ENCODE results near the gene MIGA1. TPM values are rescaled to one million over a fixed set of nuclear protein-coding genes. Genes with fewer than 3 reads are reported as not detected.

The MIGA1 gene
- total RNA-seq, 1 experiment from 2014 or later, result 19.1 TPM

DNA sequence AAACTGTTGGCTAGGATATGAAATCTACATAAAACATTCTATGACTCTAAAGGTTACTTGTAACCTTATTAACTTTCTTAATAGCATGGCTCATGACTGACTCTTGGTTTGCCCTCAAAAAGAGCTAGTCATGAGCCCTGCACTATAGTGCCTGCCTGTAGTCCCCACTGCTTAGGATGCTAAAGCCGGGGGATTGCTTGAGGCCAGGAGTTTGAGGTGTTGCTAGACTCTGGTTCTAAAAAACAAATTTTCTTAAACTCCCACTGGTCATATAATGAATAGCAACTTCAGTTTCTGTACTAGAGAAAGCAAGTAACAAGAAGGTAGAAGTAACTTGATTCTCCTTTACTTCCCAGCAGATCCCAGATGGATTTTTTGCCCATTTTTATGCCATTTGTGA, 93.2 kb downstream of the MIGA1 start:
- no TSS peak for BruUV-seq (replicated peaks)
- no peak for DNase-seq
- intact Hi-C loops (cut with micrococcal nuclease; ENCODE audit: unreplicated experiment), result no loop called here
- Mint-ChIP-seq H3K36me3 (ENCODE audit: insufficient read depth, unreplicated experiment) (peaks cover 3% of the 10 kb centered on the region), H3K27me3 (ENCODE audit: unreplicated experiment) (no peaks in the 10 kb centered on the region), H3K27ac (ENCODE audit: unreplicated experiment) (no peak overlapping the region), H3K4me3 (ENCODE audit: low read depth, unreplicated experiment) (no peak overlapping the region), H3K4me1 (ENCODE audit: low read depth, unreplicated experiment) (no peaks in the 10 kb centered on the region), H3K9me3 (ENCODE audit: low read depth, unreplicated experiment) (no peaks in the 10 kb centered on the region)
- CTCF ChIA-PET, result no interaction called here
- TF ChIP-seq CTCF (IDR thresholded peaks at IDR 0.05; ENCODE audit: unreplicated experiment), result no peak

DNA sequence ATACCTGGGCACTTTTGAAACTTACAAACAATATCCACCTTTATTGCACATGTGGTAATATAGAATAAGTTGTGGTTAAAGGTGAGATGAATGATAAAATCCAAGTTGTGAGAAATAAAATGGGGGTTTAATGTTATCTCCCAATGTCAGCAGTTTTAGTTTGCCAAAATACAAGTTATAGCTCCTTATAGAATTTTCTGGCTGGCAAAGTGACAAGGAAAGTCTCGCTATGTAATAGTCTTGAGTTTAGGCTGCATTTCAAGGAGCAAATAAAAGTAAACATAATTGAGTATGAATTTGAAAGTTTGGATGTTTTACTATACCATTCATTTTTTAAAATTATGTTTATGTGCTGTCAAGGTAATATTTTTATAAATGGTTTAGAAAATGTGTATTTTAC, 94.0 kb downstream of the MIGA1 start:
- intact Hi-C loops (cut with micrococcal nuclease; ENCODE audit: unreplicated experiment), result no loop called here
- DNase-seq, result no peak
- CTCF ChIA-PET, result interaction anchor here (0.6 kb wide), 1 partner anchor 197 kb away, joined by 3 read pairs; no protein-coding TSS in a partner anchor
- H3K9me3 Mint-ChIP-seq (ENCODE audit: low read depth, unreplicated experiment), result no peaks in the 10 kb centered on the region
- no peak overlapping the region for H3K27ac Mint-ChIP-seq (ENCODE audit: unreplicated experiment)
- no peaks in the 10 kb centered on the region for H3K4me1 Mint-ChIP-seq (ENCODE audit: low read depth, unreplicated experiment)
- no TSS peak for BruUV-seq (replicated peaks)
- H3K27me3 Mint-ChIP-seq (ENCODE audit: unreplicated experiment), result no peaks in the 10 kb centered on the region
- no peak overlapping the region for H3K4me3 Mint-ChIP-seq (ENCODE audit: low read depth, unreplicated experiment)
- peaks cover 3% of the 10 kb centered on the region for H3K36me3 Mint-ChIP-seq (ENCODE audit: insufficient read depth, unreplicated experiment)
- TF ChIP-seq CTCF (IDR thresholded peaks at IDR 0.05; ENCODE audit: unreplicated experiment), result no peak

DNA sequence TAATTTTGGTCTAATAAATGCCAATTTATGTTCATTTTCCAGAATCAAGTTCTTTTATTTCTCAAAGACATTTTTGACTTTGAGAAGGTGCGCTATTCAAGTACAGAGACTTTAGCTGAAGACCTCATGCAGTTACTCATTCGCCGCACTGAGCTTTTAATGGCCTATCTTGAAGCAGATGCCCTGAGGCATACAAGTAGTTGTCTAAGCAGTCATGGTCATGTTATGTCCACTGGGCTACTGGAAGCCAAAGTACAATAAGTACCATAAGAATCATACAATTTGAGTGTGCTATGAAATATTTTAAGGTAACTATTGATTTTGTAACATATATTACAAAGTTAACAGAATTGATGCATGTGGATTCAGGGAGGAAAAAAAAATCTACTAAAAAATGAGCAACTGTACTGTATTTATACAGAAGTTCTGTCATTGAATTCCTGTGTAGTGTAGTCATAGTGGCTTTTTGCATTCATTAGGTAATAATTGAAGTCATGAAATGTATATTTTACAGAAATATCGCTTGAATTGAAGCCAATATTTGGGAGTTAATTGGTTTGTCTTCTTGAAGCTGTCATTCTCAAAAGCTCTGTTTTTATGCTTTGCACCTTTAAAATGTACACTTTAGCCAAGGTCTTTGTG, 95.5 kb downstream of the MIGA1 start:
- no peak for DNase-seq
- H3K36me3 Mint-ChIP-seq (ENCODE audit: insufficient read depth, unreplicated experiment), result no peaks in the 10 kb centered on the region
- TF ChIP-seq CTCF (IDR thresholded peaks at IDR 0.05; ENCODE audit: unreplicated experiment), result no peak
- no TSS peak for BruUV-seq (replicated peaks)
- H3K27ac Mint-ChIP-seq (ENCODE audit: unreplicated experiment), result no peak overlapping the region
- CTCF ChIA-PET, result no interaction called here
- H3K9me3 Mint-ChIP-seq (ENCODE audit: low read depth, unreplicated experiment), result no peaks in the 10 kb centered on the region
- no peaks in the 10 kb centered on the region for H3K27me3 Mint-ChIP-seq (ENCODE audit: unreplicated experiment)
- no peak overlapping the region for H3K4me3 Mint-ChIP-seq (ENCODE audit: low read depth, unreplicated experiment)
- intact Hi-C loops (cut with micrococcal nuclease; ENCODE audit: unreplicated experiment), result no loop called here
- H3K4me1 Mint-ChIP-seq (ENCODE audit: low read depth, unreplicated experiment), result no peaks in the 10 kb centered on the region

- BruUV-seq (replicated peaks), result no TSS peak
- Mint-ChIP-seq H3K27ac (ENCODE audit: unreplicated experiment) (no peak overlapping the region), H3K9me3 (ENCODE audit: low read depth, unreplicated experiment) (no peaks in the 10 kb centered on the region), H3K4me1 (ENCODE audit: low read depth, unreplicated experiment) (no peaks in the 10 kb centered on the region), H3K27me3 (ENCODE audit: unreplicated experiment) (no peaks in the 10 kb centered on the region), H3K36me3 (ENCODE audit: insufficient read depth, unreplicated experiment) (no peaks in the 10 kb centered on the region), H3K4me3 (ENCODE audit: low read depth, unreplicated experiment) (no peak overlapping the region)
- CTCF ChIA-PET, result no interaction called here
- no peak for DNase-seq
- TF ChIP-seq CTCF (IDR thresholded peaks at IDR 0.05; ENCODE audit: unreplicated experiment), result no peak
- intact Hi-C loops (cut with micrococcal nuclease; ENCODE audit: unreplicated experiment), result no loop called here
Observed at GRCh38 chr1:77876884-77877283, 97.4 kb downstream of the MIGA1 start.

All from Calu3 (cell line).